ENCODE results near the gene OPCML. TPM values are rescaled to one million over a fixed set of nuclear protein-coding genes. Genes with fewer than 3 reads are reported as not detected.

OPCML gene
- total and polyA plus RNA-seq, 2 experiments from 2014 or later, result 1.2 to 4.4 TPM

GRCh38 chr11:132913886-132914285 lies 618.4 kb downstream of the OPCML start (continued):
- TF ChIP-seq ZNF462 (CRISPR knock-in tag; IDR thresholded peaks at IDR 0.05), result no peak

GRCh38 chr11:132913295-132913694 lies 619.0 kb downstream of the OPCML start:
- no peaks in the 10 kb centered on the region for H3K36me3 ChIP-seq (ENCODE audit: insufficient read depth)
- no peak overlapping the region for H3K4me3 Mint-ChIP-seq
- no peak overlapping the region for H3K4me3 ChIP-seq
- H3K27me3 Mint-ChIP-seq (ENCODE audit: insufficient read depth, low read depth, poor library complexity), result no peaks in the 10 kb centered on the region
- H4K20me1 ChIP-seq (replicated peaks; ENCODE audit: insufficient read depth), result no peaks in the 10 kb centered on the region
- H3K27me3 ChIP-seq (ENCODE audit: insufficient read depth), result no peaks in the 10 kb centered on the region
- TF ChIP-seq EZH2phosphoT487 (IDR thresholded peaks at IDR 0.05; ENCODE audit: unreplicated experiment) (no peak), REST (IDR thresholded peaks at IDR 0.05; ENCODE audit: unreplicated experiment) (no peak), NANOG (IDR thresholded peaks at IDR 0.05; ENCODE audit: borderline replicate concordance) (no peak)
- H3K27ac ChIP-seq (ENCODE audit: low read depth), result no peak overlapping the region
- DNase-seq (ENCODE audit: low spot score) (no peak), ATAC-seq (no peak)
- H3K79me2 ChIP-seq (replicated peaks; ENCODE audit: insufficient read depth), result no peaks in the 10 kb centered on the region
- H2AFZ ChIP-seq, result no peak overlapping the region
- no peaks in the 10 kb centered on the region for H3F3A ChIP-seq (replicated peaks; ENCODE audit: low read depth)
- H3K9me2 ChIP-seq (ENCODE audit: insufficient read depth), result peaks cover 10% of the 10 kb centered on the region; the same call in 1 of the 2 replicates
- H3K4me1 Mint-ChIP-seq, result peaks cover 7% of the 10 kb centered on the region
- H3K27ac Mint-ChIP-seq, result no peak overlapping the region
- H3K9me3 Mint-ChIP-seq, result no peaks in the 10 kb centered on the region
- peaks cover 10% of the 10 kb centered on the region; the same call in 1 of the 2 replicates for H3K4me1 ChIP-seq (ENCODE audit: insufficient read depth)
- no peak overlapping the region for H3K4me2 ChIP-seq
- H3K36me3 Mint-ChIP-seq (ENCODE audit: low read depth), result no peaks in the 10 kb centered on the region

All from GM23338 (cell line).